HG02798 (cell line): ENCODE measurements around the gene PCDHA4.
"Not testable (repeated sequence)": the region's sequence is repeated elsewhere in the genome, so short reads cannot be mapped to it uniquely, and the experiment has no call there.

Experiments
- ATAC-seq: cut with Tn5 transposase; IDR thresholded peaks from one replicate; pipeline ENCODE4 v1.9.1; 2021; ENCODE audit warnings: mild to moderate bottlenecking; ENCODE audit not compliant: unreplicated experiment, poor library complexity

PCDHA4 gene

GRCh38 chr5:140821375-140822280, 14.8 kb downstream of the PCDHA4 start, which contains the start of gene PCDHA5:
PCDHA5 (plus strand) TSS chr5:140821613.
- ATAC-seq: no peak

- ATAC-seq: no peak
These were observed 15.4 kb downstream of the PCDHA4 start for GRCh38 chr5:140822281-140822629.

- not testable (repeated sequence) for ATAC-seq
These were observed 16.1 kb downstream of the PCDHA4 start for GRCh38 chr5:140822969-140823368.

GRCh38 chr5:140823475-140823874, 16.6 kb downstream of the PCDHA4 start:
- no peak for ATAC-seq

GRCh38 chr5:140827704-140828361, 21.0 kb downstream of the PCDHA4 start, which contains the start of gene PCDHA6:
PCDHA6 (plus strand) TSS chr5:140827960; CDS start chr5:140828092, 132 bp downstream.
- no peak for ATAC-seq

GRCh38 chr5:140828362-140828737, 21.5 kb downstream of the PCDHA4 start:
- ATAC-seq: no peak

- ATAC-seq: not testable (repeated sequence)
These were observed 22.9 kb downstream of the PCDHA4 start for GRCh38 chr5:140829511-140830501.

GRCh38 chr5:140833993-140834392, 27.1 kb downstream of the PCDHA4 start, which contains the start of gene PCDHA7:
PCDHA7 (plus strand) TSS chr5:140834269; CDS start chr5:140834384, 115 bp downstream.
- ATAC-seq: no peak

GRCh38 chr5:140834439-140835008, 27.7 kb downstream of the PCDHA4 start:
- not testable (repeated sequence) for ATAC-seq

- ATAC-seq: no peak
These were observed 29.0 kb downstream of the PCDHA4 start for GRCh38 chr5:140835622-140836510.

- ATAC-seq: no peak
These were observed 34.4 kb downstream of the PCDHA4 start, which contains the start of gene PCDHA8 for GRCh38 chr5:140840978-140841962. PCDHA8 (plus strand) TSS chr5:140841187; CDS start chr5:140841322, 135 bp downstream.

GRCh38 chr5:140842798-140843733, 36.2 kb downstream of the PCDHA4 start:
- no peak for ATAC-seq

GRCh38 chr5:140848139-140849102, 41.6 kb downstream of the PCDHA4 start, which contains the start of gene PCDHA9:
PCDHA9 (plus strand) TSS chr5:140848382; CDS start chr5:140848496, 114 bp downstream.
- ATAC-seq: not testable (repeated sequence)

GRCh38 chr5:140849831-140850634, 43.2 kb downstream of the PCDHA4 start:
- ATAC-seq: not testable (repeated sequence)
